GM23338 (cell line): ENCODE data around the gene STX8. TPM values are rescaled to one million over a fixed set of nuclear protein-coding genes. Genes with fewer than 3 reads are reported as not detected.

ENCODE experiments used
- ATAC-seq: fragments of 200-7000 bp; cut with Tn5 transposase; 3 replicates; pipeline ENCODE4 v1.9.1; 2020
- DNase-seq: peaks from one replicate; pipeline ENCODE4 v3.0.0-alpha.2; 2015; ENCODE audit warnings: low spot score
- H2AFZ ChIP-seq: fragments of 200-600 bp; sonication (generic); 2 replicates; pipeline ENCODE4 v1.8.0; 2016; ENCODE audit warnings: antibody characterized with exemption, mild to moderate bottlenecking, moderate library complexity
- H3F3A ChIP-seq: fragments of 200-600 bp; sonication (generic); replicated peaks from 2 replicates; pipeline ENCODE4 v1.8.0; 2017; ENCODE audit warnings: antibody characterized with exemption, mixed run types, low read depth
- H3K27ac ChIP-seq: fragments of 200-600 bp; sonication (generic); 2 replicates; pipeline ENCODE4 v1.6.1; 2016; ENCODE audit warnings: low read depth
- H3K27me3 ChIP-seq: fragments of 200-600 bp; sonication (generic); 2 replicates; pipeline ENCODE4 v1.8.0; 2016; ENCODE audit warnings: mild to moderate bottlenecking, mixed run types, moderate library complexity; ENCODE audit not compliant: insufficient read depth
- H3K36me3 ChIP-seq: fragments of 200-600 bp; sonication (generic); 2 replicates; pipeline ENCODE4 v1.8.0; 2016; ENCODE audit warnings: mild to moderate bottlenecking; ENCODE audit not compliant: insufficient read depth
- H3K4me1 ChIP-seq: fragments of 200-600 bp; sonication (generic); 2 replicates; pipeline ENCODE4 v1.8.0; 2016; ENCODE audit warnings: mild to moderate bottlenecking, moderate library complexity; ENCODE audit not compliant: insufficient read depth
- H3K4me2 ChIP-seq: fragments of 200-600 bp; sonication (generic); 2 replicates; pipeline ENCODE4 v1.7.1; 2017; ENCODE audit warnings: mixed run types
- H3K4me3 ChIP-seq: fragments of 200-600 bp; sonication (generic); 2 replicates; pipeline ENCODE4 v1.6.1; 2016; ENCODE audit warnings: mixed run types
- H3K79me2 ChIP-seq: fragments of 200-600 bp; sonication (generic); replicated peaks from 2 replicates; pipeline ENCODE4 v1.8.0; 2017; ENCODE audit warnings: mild to moderate bottlenecking; ENCODE audit not compliant: insufficient read depth
- H3K9me2 ChIP-seq: fragments of 200-600 bp; sonication (generic); 2 replicates; pipeline ENCODE4 v1.8.0; 2017; ENCODE audit not compliant: insufficient read depth
- H4K20me1 ChIP-seq: fragments of 200-600 bp; sonication (generic); replicated peaks from 2 replicates; pipeline ENCODE4 v1.8.0; 2017; ENCODE audit warnings: mild to moderate bottlenecking; ENCODE audit not compliant: insufficient read depth
- H3K27ac Mint-ChIP-seq: 2 replicates; pipeline ENCODE4 v1.8.0; 2020; ENCODE audit warnings: inconsistent platforms, mild to moderate bottlenecking, moderate library complexity, mixed read lengths
- H3K27me3 Mint-ChIP-seq: 3 replicates; pipeline ENCODE4 v1.8.0; 2022; ENCODE audit warnings: low read depth, mild to moderate bottlenecking, moderate library complexity, mixed read lengths, inconsistent platforms; ENCODE audit not compliant: insufficient read depth, poor library complexity
- H3K36me3 Mint-ChIP-seq: 3 replicates; pipeline ENCODE4 v1.8.0; 2021; ENCODE audit warnings: low read depth, mild to moderate bottlenecking, inconsistent platforms, moderate library complexity, mixed read lengths
- H3K4me1 Mint-ChIP-seq: 3 replicates; pipeline ENCODE4 v1.8.0; 2020; ENCODE audit warnings: mild to moderate bottlenecking, inconsistent platforms, mixed read lengths
- H3K4me3 Mint-ChIP-seq: 3 replicates; pipeline ENCODE4 v1.8.0; 2021; ENCODE audit warnings: moderate library complexity, mild to moderate bottlenecking, inconsistent platforms, mixed read lengths
- H3K9me3 Mint-ChIP-seq: 3 replicates; pipeline ENCODE4 v1.8.0; 2020; ENCODE audit warnings: moderate library complexity, mild to moderate bottlenecking, inconsistent platforms, mixed read lengths
- CREB1 ChIP-seq: fragments of 250-450 bp; sonication (Bioruptor Pico); IDR thresholded peaks from 2 replicates; pipeline ENCODE4 v1.5.0; 2020; ENCODE audit warnings: low read depth, mild to moderate bottlenecking, moderate library complexity
- EZH2 ChIP-seq: fragments of 200-600 bp; sonication (generic); IDR thresholded peaks from one replicate; pipeline ENCODE4 v1.8.0; 2017; ENCODE audit warnings: antibody characterized with exemption, mild to moderate bottlenecking, low read depth; ENCODE audit not compliant: unreplicated experiment
- EZH2phosphoT487 ChIP-seq: fragments of 200-600 bp; sonication (generic); IDR thresholded peaks from one replicate; pipeline ENCODE4 v1.8.1; 2018; ENCODE audit warnings: antibody characterized with exemption; ENCODE audit not compliant: unreplicated experiment
- JUNB ChIP-seq: IDR thresholded peaks from one replicate; pipeline ENCODE4 v1.6.1; 2016; ENCODE audit warnings: antibody characterized with exemption; ENCODE audit not compliant: unreplicated experiment
- POLR2AphosphoS5 ChIP-seq: IDR thresholded peaks from 2 replicates; pipeline ENCODE4 v1.6.1; 2016; ENCODE audit warnings: antibody characterized with exemption, low read depth
- STAT1 ChIP-seq: IDR thresholded peaks from one replicate; pipeline ENCODE4 v1.6.1; 2016; ENCODE audit warnings: antibody characterized with exemption; ENCODE audit not compliant: unreplicated experiment
- ZNF114 ChIP-seq: fragments of 250-450 bp; sonication (Bioruptor Pico); IDR thresholded peaks from 2 replicates; pipeline ENCODE4 v1.5.0; 2020; ENCODE audit warnings: mild to moderate bottlenecking, moderate library complexity
- ZNF331 ChIP-seq: fragments of 250-450 bp; sonication (Bioruptor Pico); IDR thresholded peaks from 2 replicates; pipeline ENCODE4 v1.5.0; 2020; ENCODE audit warnings: low read depth, mild to moderate bottlenecking, moderate library complexity
- polyA plus RNA-seq: library from polyadenylated mRNA; unstranded; fragments of >200 nt; fragmentation: Nextera tagmentation; extraction: Ambion mirVana; gene quantifications from 2 replicates; pipeline ENCODE4 v1.2.1, GENCODE V29; 2016
- total RNA-seq: library from RNA; depleted of rRNA; stranded (reverse); fragments of >200 nt; shearing (Covaris generic); gene quantifications from 2 replicates; pipeline ENCODE4 v1.2.3, GENCODE V29; 2014
- TF ChIP-seq, protein P1 (sequence below): IDR thresholded peaks from one replicate; pipeline ENCODE4 v1.6.1; 2018; ENCODE audit warnings: antibody characterized with exemption; ENCODE audit not compliant: unreplicated experiment
- TF ChIP-seq, protein P2 (sequence below), 2 experiments: fragments of 200-600 bp in 1 of 2; sonication (generic) in 1 of 2; conservative IDR thresholded peaks; 2 replicates each; pipeline versions ENCODE4 v1.5.1 to v1.6.1; 2016 to 2017; ENCODE audit warnings: antibody characterized with exemption in 2 of 2, low read depth in 2 of 2, mild to moderate bottlenecking in 2 of 2, moderate library complexity in 1 of 2

The STX8 gene
- total and polyA plus RNA-seq, 2 experiments from 2014 or later = 59.4 to 82.3 TPM

DNA sequence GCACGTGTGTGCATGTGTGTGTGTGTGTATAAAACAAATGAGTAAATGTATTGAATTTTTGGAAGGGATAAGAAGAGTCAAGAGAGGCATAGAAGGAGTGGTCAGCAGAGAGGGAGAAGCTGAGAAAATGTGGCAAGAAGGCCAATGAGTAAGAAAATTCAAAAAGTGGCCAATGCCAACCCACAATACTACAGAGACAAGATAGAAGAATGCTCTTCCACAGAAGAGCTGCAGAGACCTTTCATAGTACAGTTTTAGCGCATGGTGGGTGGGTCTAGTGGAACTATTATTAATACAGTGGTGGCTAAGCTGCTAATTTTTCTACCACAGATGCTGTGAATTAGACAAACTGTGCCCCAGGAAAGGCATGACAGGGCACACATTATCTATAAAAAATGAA, 320.8 kb downstream of the STX8 start:
- no peaks in the 10 kb centered on the region for H3K36me3 Mint-ChIP-seq
- no peaks in the 10 kb centered on the region for H3K9me2 ChIP-seq
- no peaks in the 10 kb centered on the region for H3F3A ChIP-seq
- H3K27ac ChIP-seq = no peak overlapping the region
- H3K36me3 ChIP-seq = no peaks in the 10 kb centered on the region; the same call in 1 of the 2 replicates
- H3K4me2 ChIP-seq = no peak overlapping the region
- peaks cover 12% of the 10 kb centered on the region for H3K4me1 ChIP-seq
- no peak overlapping the region for H3K4me3 Mint-ChIP-seq
- H4K20me1 ChIP-seq = no peaks in the 10 kb centered on the region
- H3K4me1 Mint-ChIP-seq = peaks cover 27% of the 10 kb centered on the region
- H3K9me3 Mint-ChIP-seq = no peaks in the 10 kb centered on the region
- DNase-seq = no peak
- H3K27me3 ChIP-seq = no peaks in the 10 kb centered on the region
- no peak overlapping the region for H3K4me3 ChIP-seq
- ATAC-seq = no peak
- no peak overlapping the region for H2AFZ ChIP-seq
- no peak overlapping the region for H3K27ac Mint-ChIP-seq
- H3K79me2 ChIP-seq = no peaks in the 10 kb centered on the region
- peaks cover 5% of the 10 kb centered on the region for H3K27me3 Mint-ChIP-seq
- TF ChIP-seq CREB1 (CRISPR knock-in tag) = no peak
- no peak for TF ChIP-seq EZH2phosphoT487
- no peak for TF ChIP-seq JUNB
- no peak for TF ChIP-seq STAT1
- no peak for TF ChIP-seq EZH2
- TF ChIP-seq ZNF331 (CRISPR knock-in tag) = no peak
- TF ChIP-seq, protein P1, sequence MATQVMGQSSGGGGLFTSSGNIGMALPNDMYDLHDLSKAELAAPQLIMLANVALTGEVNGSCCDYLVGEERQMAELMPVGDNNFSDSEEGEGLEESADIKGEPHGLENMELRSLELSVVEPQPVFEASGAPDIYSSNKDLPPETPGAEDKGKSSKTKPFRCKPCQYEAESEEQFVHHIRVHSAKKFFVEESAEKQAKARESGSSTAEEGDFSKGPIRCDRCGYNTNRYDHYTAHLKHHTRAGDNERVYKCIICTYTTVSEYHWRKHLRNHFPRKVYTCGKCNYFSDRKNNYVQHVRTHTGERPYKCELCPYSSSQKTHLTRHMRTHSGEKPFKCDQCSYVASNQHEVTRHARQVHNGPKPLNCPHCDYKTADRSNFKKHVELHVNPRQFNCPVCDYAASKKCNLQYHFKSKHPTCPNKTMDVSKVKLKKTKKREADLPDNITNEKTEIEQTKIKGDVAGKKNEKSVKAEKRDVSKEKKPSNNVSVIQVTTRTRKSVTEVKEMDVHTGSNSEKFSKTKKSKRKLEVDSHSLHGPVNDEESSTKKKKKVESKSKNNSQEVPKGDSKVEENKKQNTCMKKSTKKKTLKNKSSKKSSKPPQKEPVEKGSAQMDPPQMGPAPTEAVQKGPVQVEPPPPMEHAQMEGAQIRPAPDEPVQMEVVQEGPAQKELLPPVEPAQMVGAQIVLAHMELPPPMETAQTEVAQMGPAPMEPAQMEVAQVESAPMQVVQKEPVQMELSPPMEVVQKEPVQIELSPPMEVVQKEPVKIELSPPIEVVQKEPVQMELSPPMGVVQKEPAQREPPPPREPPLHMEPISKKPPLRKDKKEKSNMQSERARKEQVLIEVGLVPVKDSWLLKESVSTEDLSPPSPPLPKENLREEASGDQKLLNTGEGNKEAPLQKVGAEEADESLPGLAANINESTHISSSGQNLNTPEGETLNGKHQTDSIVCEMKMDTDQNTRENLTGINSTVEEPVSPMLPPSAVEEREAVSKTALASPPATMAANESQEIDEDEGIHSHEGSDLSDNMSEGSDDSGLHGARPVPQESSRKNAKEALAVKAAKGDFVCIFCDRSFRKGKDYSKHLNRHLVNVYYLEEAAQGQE = no peak
- TF ChIP-seq POLR2AphosphoS5 = no peak
- TF ChIP-seq, protein P2, sequence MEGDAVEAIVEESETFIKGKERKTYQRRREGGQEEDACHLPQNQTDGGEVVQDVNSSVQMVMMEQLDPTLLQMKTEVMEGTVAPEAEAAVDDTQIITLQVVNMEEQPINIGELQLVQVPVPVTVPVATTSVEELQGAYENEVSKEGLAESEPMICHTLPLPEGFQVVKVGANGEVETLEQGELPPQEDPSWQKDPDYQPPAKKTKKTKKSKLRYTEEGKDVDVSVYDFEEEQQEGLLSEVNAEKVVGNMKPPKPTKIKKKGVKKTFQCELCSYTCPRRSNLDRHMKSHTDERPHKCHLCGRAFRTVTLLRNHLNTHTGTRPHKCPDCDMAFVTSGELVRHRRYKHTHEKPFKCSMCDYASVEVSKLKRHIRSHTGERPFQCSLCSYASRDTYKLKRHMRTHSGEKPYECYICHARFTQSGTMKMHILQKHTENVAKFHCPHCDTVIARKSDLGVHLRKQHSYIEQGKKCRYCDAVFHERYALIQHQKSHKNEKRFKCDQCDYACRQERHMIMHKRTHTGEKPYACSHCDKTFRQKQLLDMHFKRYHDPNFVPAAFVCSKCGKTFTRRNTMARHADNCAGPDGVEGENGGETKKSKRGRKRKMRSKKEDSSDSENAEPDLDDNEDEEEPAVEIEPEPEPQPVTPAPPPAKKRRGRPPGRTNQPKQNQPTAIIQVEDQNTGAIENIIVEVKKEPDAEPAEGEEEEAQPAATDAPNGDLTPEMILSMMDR (conservative IDR thresholded peaks at IDR 0.05; ENCODE audit: low read depth in 2 of 2) = no peak
- TF ChIP-seq ZNF114 = no peak

DNA sequence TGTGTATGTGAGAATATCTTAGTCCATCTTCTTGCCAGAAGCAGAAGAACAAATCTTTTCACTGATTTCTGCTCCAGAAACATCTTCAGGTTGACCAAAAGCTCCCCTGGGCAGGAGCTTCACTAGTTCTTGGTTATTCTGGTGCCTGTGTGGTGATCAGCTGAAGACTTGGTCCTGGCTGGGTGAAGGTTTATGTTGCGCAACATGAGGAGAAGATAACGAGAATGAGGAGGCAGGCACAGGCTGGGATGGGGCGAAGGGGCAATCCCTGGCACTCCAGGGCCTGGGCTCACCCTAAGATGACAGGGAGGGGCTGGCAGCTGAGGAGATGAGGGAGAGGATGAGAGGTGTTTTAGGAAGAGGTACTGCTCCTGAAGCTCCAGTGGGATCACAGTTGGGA, 322.3 kb downstream of the STX8 start:
- no peak overlapping the region for H2AFZ ChIP-seq
- H4K20me1 ChIP-seq = no peaks in the 10 kb centered on the region
- H3K9me2 ChIP-seq = no peaks in the 10 kb centered on the region
- H3K27me3 ChIP-seq = no peaks in the 10 kb centered on the region
- H3K27me3 Mint-ChIP-seq = peaks cover 5% of the 10 kb centered on the region
- DNase-seq (no peak), ATAC-seq (no peak)
- no peaks in the 10 kb centered on the region for H3K9me3 Mint-ChIP-seq
- H3K36me3 Mint-ChIP-seq = no peaks in the 10 kb centered on the region
- no peaks in the 10 kb centered on the region for H3F3A ChIP-seq
- no peaks in the 10 kb centered on the region; the same call in 1 of the 2 replicates for H3K36me3 ChIP-seq
- no peak overlapping the region for H3K4me3 Mint-ChIP-seq
- no peaks in the 10 kb centered on the region for H3K79me2 ChIP-seq
- H3K4me3 ChIP-seq = no peak overlapping the region
- H3K4me1 ChIP-seq = peaks cover 9% of the 10 kb centered on the region
- no peak overlapping the region for H3K27ac ChIP-seq
- no peak overlapping the region for H3K27ac Mint-ChIP-seq
- H3K4me1 Mint-ChIP-seq = peaks cover 14% of the 10 kb centered on the region
- no peak overlapping the region for H3K4me2 ChIP-seq
- TF ChIP-seq, protein P1 = no peak
